HEK293 (cell line): ENCODE data around the gene MAL.

Source experiments
- CTCF ChIA-PET: fragments of 350-600 bp; formaldehyde crosslinking; extraction: SDS; loops from one replicate; lab custom pipeline; 2021; ENCODE audit warnings: antibody characterized with exemption; lab: Yijun Ruan, JAX
- POLR2A ChIA-PET: fragments of 300-600 bp; formaldehyde crosslinking; extraction: SDS; loops from one replicate; lab custom pipeline; 2020; ENCODE audit warnings: antibody characterized with exemption, inconsistent platforms; lab: Yijun Ruan, JAX
- H3K27ac ChIP-seq: fragments of 200-500 bp; sonication (Bioruptor generic); 2 replicates; pipeline ENCODE4 v1.5.1; 2014; ENCODE audit warnings: low read depth, low read length, control low read depth, inconsistent platforms; ENCODE audit errors: extremely low read depth
- H3K36me3 ChIP-seq, 2 experiments: fragments of 200-500 bp in 1 of 2; sonication (Bioruptor generic) in 1 of 2; 1 replicate in 1 of 2; 2 replicates in 1 of 2; pipeline ENCODE4 v1.5.1; 2014 to 2017; ENCODE audit warnings: inconsistent platforms in 2 of 2, low read length in 2 of 2; ENCODE audit not compliant: control insufficient read depth in 2 of 2, insufficient read depth in 1 of 2
- H3K4me1 ChIP-seq: fragments of 200-500 bp; sonication (Bioruptor generic); 2 replicates; pipeline ENCODE4 v1.5.1; 2014; ENCODE audit warnings: mild to moderate bottlenecking, low read length, inconsistent platforms; ENCODE audit not compliant: control insufficient read depth, insufficient read depth
- H3K4me3 ChIP-seq: 2 replicates; pipeline ENCODE4 v1.5.1; 2011; ENCODE audit warnings: low read depth, mild to moderate bottlenecking, control low read depth, low read length, moderate library complexity
- H3K9me3 ChIP-seq: fragments of 200-500 bp; sonication (Bioruptor generic); 2 replicates; pipeline ENCODE4 v1.5.1; 2014; ENCODE audit warnings: low read depth, low read length, inconsistent platforms; ENCODE audit not compliant: control insufficient read depth, insufficient read depth
- KLF16 ChIP-seq: fragments of 450-650 bp; formaldehyde crosslinking; IDR thresholded peaks from 2 replicates; pipeline ENCODE4 v1.5.1; 2017; ENCODE audit warnings: missing biosample characterization, missing genetic modification characterization
- PRDM1 ChIP-seq: fragments of 450-650 bp; formaldehyde crosslinking; IDR thresholded peaks from 2 replicates; pipeline ENCODE4; 2016; ENCODE audit warnings: missing biosample characterization, missing genetic modification characterization
- SALL2 ChIP-seq: fragments of 450-650 bp; formaldehyde crosslinking; IDR thresholded peaks from 2 replicates; pipeline ENCODE4 v1.5.0; 2017; ENCODE audit warnings: missing biosample characterization, mild to moderate bottlenecking, missing genetic modification characterization, borderline replicate concordance
- YY2 ChIP-seq: fragments of 450-650 bp; formaldehyde crosslinking; IDR thresholded peaks from 2 replicates; pipeline ENCODE4 v1.5.1; 2016; ENCODE audit warnings: missing biosample characterization, missing genetic modification characterization
- ZIC2 ChIP-seq: fragments of 450-650 bp; formaldehyde crosslinking; IDR thresholded peaks from 2 replicates; pipeline ENCODE4 v1.5.1; 2016; ENCODE audit warnings: missing biosample characterization, missing genetic modification characterization
- ZNF114 ChIP-seq: fragments of 450-650 bp; formaldehyde crosslinking; IDR thresholded peaks from 2 replicates; pipeline ENCODE4 v1.5.0; 2017; ENCODE audit warnings: missing biosample characterization, missing genetic modification characterization
- ZNF23 ChIP-seq: fragments of 450-650 bp; formaldehyde crosslinking; IDR thresholded peaks from 2 replicates; pipeline ENCODE4 v1.5.1; 2016; ENCODE audit warnings: missing biosample characterization, missing genetic modification characterization, borderline replicate concordance
- ZNF239 ChIP-seq: fragments of 450-650 bp; formaldehyde crosslinking; IDR thresholded peaks from 2 replicates; pipeline ENCODE4 v1.5.1; 2016; ENCODE audit warnings: missing biosample characterization, missing genetic modification characterization
- ZNF280C ChIP-seq: fragments of 450-650 bp; formaldehyde crosslinking; IDR thresholded peaks from 2 replicates; pipeline ENCODE4 v1.5.1; 2016; ENCODE audit warnings: missing biosample characterization, missing genetic modification characterization
- ZNF324 ChIP-seq: fragments of 450-650 bp; formaldehyde crosslinking; IDR thresholded peaks from 2 replicates; pipeline ENCODE4 v1.5.1; 2016; ENCODE audit warnings: missing biosample characterization, missing genetic modification characterization
- ZNF354C ChIP-seq: fragments of 450-650 bp; formaldehyde crosslinking; IDR thresholded peaks from 2 replicates; pipeline ENCODE4 v1.5.1; 2016; ENCODE audit warnings: missing biosample characterization, missing genetic modification characterization, low read depth, borderline replicate concordance
- ZNF423 ChIP-seq: fragments of 450-650 bp; formaldehyde crosslinking; IDR thresholded peaks from 2 replicates; pipeline ENCODE4 v1.5.1; 2016; ENCODE audit warnings: missing biosample characterization, missing genetic modification characterization
- ZNF529 ChIP-seq: fragments of 450-650 bp; formaldehyde crosslinking; IDR thresholded peaks from 2 replicates; pipeline ENCODE4 v1.5.1; 2017; ENCODE audit warnings: missing genetic modification characterization, missing biosample characterization; ENCODE audit not compliant: insufficient replicate concordance
- ZNF560 ChIP-seq: fragments of 450-650 bp; formaldehyde crosslinking; IDR thresholded peaks from 2 replicates; pipeline ENCODE4 v1.5.1; 2017; ENCODE audit warnings: missing biosample characterization, missing genetic modification characterization, borderline replicate concordance
- ZNF610 ChIP-seq: fragments of 450-650 bp; formaldehyde crosslinking; IDR thresholded peaks from 2 replicates; pipeline ENCODE4 v1.5.1; 2016; ENCODE audit warnings: missing biosample characterization, missing genetic modification characterization, borderline replicate concordance
- ZNF645 ChIP-seq: fragments of 450-650 bp; formaldehyde crosslinking; IDR thresholded peaks from 2 replicates; pipeline ENCODE4; 2016; ENCODE audit warnings: missing biosample characterization, missing genetic modification characterization
- TF ChIP-seq, protein P1 (sequence below): fragments of 450-650 bp; formaldehyde crosslinking; IDR thresholded peaks from 2 replicates; pipeline ENCODE4 v1.5.1; 2016; ENCODE audit warnings: missing biosample characterization, missing genetic modification characterization, low read depth
- TF ChIP-seq, protein P2 (sequence below): fragments of 450-650 bp; formaldehyde crosslinking; IDR thresholded peaks from 2 replicates; pipeline ENCODE4 v1.5.1; 2016; ENCODE audit warnings: missing biosample characterization, missing genetic modification characterization
- TF ChIP-seq, protein P3 (sequence below): fragments of 450-650 bp; formaldehyde crosslinking; IDR thresholded peaks from 2 replicates; pipeline ENCODE4 v1.5.1; 2017; ENCODE audit warnings: missing biosample characterization, missing genetic modification characterization
- TF ChIP-seq, protein P4 (sequence below): fragments of 450-650 bp; formaldehyde crosslinking; IDR thresholded peaks from 2 replicates; pipeline ENCODE4 v1.5.1; 2016; ENCODE audit warnings: missing biosample characterization, missing genetic modification characterization

MAL gene

GRCh38 chr2:95069465-95069864, 44.0 kb downstream of the MAL start:
- Histone ChIP-seq H3K4me1 (no peaks in the 10 kb centered on the region), H3K36me3 (no peaks in the 10 kb centered on the region), H3K4me3 (no peak overlapping the region), H3K27ac (no peak overlapping the region), H3K9me3 (no peaks in the 10 kb centered on the region)
- CTCF ChIA-PET = interaction anchor here (0.7 to 0.9 kb wide), 4 partner anchors 9 to 47 kb away, joined by 3 to 4 read pairs (median 3); no protein-coding TSS in a partner anchor
- TF ChIP-seq YY2 (tag by site-specific recombination) = no peak
- TF ChIP-seq ZNF354C (tag by site-specific recombination) = no peak
- no peak for TF ChIP-seq ZNF560 (tag by site-specific recombination)
- TF ChIP-seq, protein P1, sequence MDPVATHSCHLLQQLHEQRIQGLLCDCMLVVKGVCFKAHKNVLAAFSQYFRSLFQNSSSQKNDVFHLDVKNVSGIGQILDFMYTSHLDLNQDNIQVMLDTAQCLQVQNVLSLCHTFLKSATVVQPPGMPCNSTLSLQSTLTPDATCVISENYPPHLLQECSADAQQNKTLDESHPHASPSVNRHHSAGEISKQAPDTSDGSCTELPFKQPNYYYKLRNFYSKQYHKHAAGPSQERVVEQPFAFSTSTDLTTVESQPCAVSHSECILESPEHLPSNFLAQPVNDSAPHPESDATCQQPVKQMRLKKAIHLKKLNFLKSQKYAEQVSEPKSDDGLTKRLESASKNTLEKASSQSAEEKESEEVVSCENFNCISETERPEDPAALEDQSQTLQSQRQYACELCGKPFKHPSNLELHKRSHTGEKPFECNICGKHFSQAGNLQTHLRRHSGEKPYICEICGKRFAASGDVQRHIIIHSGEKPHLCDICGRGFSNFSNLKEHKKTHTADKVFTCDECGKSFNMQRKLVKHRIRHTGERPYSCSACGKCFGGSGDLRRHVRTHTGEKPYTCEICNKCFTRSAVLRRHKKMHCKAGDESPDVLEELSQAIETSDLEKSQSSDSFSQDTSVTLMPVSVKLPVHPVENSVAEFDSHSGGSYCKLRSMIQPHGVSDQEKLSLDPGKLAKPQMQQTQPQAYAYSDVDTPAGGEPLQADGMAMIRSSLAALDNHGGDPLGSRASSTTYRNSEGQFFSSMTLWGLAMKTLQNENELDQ (tag by site-specific recombination) = no peak
- POLR2A ChIA-PET = no interaction called here

GRCh38 chr2:95071856-95072255, 46.3 kb downstream of the MAL start:
- no peak overlapping the region for H3K27ac ChIP-seq
- TF ChIP-seq YY2 (tag by site-specific recombination) = no peak
- no peak for TF ChIP-seq KLF16
- TF ChIP-seq, protein P2, sequence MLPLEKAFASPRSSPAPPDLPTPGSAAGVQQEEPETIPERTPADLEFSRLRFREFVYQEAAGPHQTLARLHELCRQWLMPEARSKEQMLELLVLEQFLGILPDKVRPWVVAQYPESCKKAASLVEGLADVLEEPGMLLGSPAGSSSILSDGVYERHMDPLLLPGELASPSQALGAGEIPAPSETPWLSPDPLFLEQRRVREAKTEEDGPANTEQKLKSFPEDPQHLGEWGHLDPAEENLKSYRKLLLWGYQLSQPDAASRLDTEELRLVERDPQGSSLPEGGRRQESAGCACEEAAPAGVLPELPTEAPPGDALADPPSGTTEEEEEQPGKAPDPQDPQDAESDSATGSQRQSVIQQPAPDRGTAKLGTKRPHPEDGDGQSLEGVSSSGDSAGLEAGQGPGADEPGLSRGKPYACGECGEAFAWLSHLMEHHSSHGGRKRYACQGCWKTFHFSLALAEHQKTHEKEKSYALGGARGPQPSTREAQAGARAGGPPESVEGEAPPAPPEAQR (tag by site-specific recombination) = no peak
- no peak for TF ChIP-seq ZNF239 (tag by site-specific recombination)
- TF ChIP-seq ZNF423 (tag by site-specific recombination) = no peak
- no peak for TF ChIP-seq ZNF529
- no peak for TF ChIP-seq PRDM1
- TF ChIP-seq ZIC2 (tag by site-specific recombination) = no peak
- TF ChIP-seq ZNF23 (tag by site-specific recombination) = no peak
- TF ChIP-seq, protein P3, sequence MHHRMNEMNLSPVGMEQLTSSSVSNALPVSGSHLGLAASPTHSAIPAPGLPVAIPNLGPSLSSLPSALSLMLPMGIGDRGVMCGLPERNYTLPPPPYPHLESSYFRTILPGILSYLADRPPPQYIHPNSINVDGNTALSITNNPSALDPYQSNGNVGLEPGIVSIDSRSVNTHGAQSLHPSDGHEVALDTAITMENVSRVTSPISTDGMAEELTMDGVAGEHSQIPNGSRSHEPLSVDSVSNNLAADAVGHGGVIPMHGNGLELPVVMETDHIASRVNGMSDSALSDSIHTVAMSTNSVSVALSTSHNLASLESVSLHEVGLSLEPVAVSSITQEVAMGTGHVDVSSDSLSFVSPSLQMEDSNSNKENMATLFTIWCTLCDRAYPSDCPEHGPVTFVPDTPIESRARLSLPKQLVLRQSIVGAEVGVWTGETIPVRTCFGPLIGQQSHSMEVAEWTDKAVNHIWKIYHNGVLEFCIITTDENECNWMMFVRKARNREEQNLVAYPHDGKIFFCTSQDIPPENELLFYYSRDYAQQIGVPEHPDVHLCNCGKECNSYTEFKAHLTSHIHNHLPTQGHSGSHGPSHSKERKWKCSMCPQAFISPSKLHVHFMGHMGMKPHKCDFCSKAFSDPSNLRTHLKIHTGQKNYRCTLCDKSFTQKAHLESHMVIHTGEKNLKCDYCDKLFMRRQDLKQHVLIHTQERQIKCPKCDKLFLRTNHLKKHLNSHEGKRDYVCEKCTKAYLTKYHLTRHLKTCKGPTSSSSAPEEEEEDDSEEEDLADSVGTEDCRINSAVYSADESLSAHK (tag by site-specific recombination) = no peak
- no peak for TF ChIP-seq ZNF114 (tag by site-specific recombination)
- TF ChIP-seq SALL2 (tag by site-specific recombination) = no peak
- TF ChIP-seq ZNF324 (tag by site-specific recombination) = no peak
- TF ChIP-seq ZNF280C = no peak
- no peak for TF ChIP-seq ZNF645 (tag by site-specific recombination)
- TF ChIP-seq, protein P4, sequence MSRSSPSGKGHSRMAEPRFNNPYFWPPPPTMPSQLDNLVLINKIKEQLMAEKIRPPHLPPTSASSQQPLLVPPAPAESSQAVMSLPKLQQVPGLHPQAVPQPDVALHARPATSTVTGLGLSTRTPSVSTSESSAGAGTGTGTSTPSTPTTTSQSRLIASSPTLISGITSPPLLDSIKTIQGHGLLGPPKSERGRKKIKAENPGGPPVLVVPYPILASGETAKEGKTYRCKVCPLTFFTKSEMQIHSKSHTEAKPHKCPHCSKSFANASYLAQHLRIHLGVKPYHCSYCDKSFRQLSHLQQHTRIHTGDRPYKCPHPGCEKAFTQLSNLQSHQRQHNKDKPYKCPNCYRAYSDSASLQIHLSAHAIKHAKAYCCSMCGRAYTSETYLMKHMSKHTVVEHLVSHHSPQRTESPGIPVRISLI (tag by site-specific recombination) = no peak
- no peak for TF ChIP-seq ZNF610
- no peaks in the 10 kb centered on the region for H3K36me3 ChIP-seq
- H3K4me3 ChIP-seq = no peak overlapping the region
- ChIA-PET CTCF (no interaction called here), POLR2A (no interaction called here)
- H3K9me3 ChIP-seq = no peaks in the 10 kb centered on the region
- H3K4me1 ChIP-seq = no peaks in the 10 kb centered on the region
